GM19438 (cell line): Measurements from ENCODE around the gene COL8A2.

ENCODE experiments used
- ATAC-seq: cut with Tn5 transposase; IDR thresholded peaks from one replicate; pipeline ENCODE4 v1.9.1; 2021; ENCODE audit warnings: low read depth; ENCODE audit not compliant: unreplicated experiment

COL8A2 gene

DNA sequence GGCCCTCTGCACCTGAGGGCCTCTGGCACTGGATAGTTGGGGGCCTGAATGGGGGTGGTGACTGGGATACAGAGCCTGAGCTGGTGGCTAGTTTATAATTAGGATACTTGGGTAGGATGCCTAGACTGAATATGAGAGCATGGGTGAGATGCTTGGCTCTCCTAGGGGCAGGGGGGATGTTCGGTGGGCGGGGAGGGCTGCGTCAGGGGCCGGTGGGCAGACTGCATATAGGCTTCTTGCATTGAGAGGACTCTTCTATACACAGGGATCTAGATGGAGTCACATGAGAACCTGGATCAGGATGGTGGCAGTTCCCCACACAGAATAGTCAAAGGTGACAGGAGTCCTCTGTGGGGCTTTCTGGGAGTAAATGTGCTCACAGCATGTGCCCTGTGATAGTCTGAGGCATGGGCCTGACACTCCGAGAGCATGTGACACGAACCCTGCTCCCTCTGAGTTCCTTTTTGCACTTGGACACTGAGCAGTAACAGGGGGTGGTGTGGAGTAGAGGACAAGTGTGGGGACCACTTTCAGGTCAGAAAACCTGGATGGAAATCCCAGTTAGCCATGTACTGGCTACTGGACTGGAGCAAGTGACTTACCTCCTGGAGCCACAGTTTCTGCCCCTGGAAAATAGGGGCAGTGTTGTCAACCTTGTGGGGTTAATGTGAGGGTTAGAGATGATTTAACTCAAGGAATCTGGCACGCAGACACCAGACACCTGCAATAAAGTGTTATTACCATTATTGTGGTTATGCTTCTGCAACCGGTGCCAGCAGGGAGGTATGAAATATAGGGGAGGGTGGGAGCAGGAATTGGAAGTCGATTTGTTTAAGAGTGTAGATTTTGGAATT, 33.2 kb upstream of the COL8A2 start:
- no peak for ATAC-seq

GRCh38 chr1:36157115-36157903, 32.3 kb upstream of the COL8A2 start:
- no peak for ATAC-seq

DNA sequence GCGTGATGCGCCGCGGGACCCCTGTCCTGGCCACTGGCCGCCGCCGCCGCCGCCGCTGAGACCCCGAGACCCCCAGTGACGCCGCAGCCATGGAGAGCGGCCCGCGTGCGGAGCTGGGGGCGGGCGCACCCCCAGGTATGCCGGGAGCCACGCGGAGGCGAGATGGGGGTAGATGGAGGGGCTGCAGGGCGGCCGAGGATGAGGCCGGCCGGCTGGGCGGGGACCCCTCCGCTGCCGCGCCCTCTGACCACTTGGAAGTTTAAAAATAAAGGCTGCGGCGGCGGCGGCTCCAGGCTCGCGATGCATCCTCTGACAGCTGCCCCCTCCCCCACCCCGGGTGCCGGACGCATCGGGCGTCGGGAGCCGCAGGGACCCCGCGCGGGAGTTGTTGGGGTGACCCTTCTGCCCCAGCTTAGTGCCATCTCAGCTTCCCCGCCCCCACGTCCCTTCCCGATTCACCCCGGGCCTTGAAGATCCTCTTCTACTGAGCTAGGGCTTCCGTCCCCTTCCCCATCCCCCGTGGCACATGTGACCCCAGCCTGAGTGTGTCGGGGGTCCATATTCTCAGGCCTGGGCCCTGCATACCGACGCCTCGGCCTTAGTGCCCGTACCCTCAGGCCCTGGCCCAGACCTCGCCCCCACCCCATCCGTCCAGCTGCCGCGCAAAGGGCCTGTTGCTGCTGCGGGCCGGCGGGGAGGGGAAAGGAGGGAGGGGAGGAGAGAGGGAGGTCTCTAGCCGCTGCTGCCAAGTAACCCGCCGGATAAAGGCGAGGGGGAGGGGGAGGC, 31.5 kb upstream of the COL8A2 start:
- no peak for ATAC-seq

- peak; percentile 50 for ATAC-seq
These were observed 30.6 kb upstream of the COL8A2 start, which contains the start of gene MAP7D1 for GRCh38 chr1:36155408-36156328. Gene MAP7D1, plus strand, starts transcription at chr1:36156160. Its CDS starts 258 bp downstream, at chr1:36156418.

DNA sequence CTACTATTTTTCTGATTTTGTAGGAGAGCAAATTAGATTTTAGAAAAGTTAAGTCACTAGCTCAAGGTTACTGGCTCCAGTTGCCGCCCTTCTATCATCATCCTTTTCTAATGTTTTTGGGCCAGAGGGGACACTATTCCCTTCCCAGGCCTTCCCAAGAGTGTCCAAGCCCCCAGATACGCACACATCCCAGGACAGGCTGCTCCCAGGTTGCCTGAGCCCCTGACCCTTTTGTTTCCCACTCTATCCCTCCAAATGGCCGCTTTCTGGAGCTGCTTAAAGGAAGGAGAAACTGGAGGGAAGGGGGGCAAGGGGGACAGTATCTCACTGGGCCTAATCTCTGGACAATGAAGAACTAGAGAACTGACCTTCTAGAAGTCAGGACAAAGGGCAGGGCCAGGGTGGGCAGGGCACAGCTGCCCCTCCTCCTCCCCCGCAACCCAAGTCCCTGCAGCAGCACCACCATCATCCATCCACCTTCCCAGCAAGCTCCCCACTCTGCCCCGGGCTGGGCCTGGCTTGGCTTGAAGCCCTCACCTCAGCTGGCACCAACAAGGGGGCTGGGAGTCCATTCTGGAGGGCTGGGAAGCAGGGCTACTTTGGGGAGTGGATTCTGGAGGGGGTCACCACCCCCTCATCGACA, 29.9 kb upstream of the COL8A2 start:
- ATAC-seq, result no peak

GRCh38 chr1:36154335-36154734, 29.3 kb upstream of the COL8A2 start:
- ATAC-seq, result no peak

DNA sequence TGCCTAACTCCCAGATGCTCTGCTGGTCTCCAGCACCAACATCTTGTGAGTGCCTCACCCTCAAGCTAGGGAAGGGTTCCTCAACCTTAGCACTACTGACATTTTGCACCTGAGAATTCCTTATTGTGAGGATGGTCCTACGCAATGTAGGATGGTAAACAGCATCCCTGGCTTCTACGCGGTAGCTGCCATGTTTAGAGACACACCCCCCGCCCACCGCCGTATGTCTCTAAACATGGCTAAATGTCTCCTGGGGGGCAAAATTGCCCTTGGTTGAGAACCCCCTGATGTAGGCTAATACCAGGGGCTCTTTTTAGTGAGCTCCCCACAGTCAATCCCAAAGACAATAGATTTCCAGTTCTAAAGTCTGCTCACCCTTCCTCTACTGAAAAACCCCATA, 28.5 kb upstream of the COL8A2 start:
- no peak for ATAC-seq

DNA sequence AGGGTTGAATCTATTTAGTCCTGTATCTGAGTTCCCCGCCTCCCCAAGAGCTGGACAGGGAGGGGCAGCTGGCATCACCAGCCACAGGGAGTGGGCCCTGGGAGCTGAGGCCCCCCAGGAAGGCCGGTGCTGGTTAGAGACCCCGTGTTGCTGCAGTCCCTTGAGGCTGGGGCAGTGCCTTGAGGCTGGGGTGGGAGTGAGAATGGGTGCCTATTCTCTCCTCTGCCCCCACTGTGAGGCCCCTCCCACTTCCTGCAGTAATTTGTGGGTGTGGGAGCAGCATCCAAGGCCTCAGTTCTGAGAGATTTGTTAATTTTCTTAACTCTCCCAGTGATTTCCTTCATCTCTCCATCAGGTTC, 26.8 kb upstream of the COL8A2 start:
- ATAC-seq, result no peak

DNA sequence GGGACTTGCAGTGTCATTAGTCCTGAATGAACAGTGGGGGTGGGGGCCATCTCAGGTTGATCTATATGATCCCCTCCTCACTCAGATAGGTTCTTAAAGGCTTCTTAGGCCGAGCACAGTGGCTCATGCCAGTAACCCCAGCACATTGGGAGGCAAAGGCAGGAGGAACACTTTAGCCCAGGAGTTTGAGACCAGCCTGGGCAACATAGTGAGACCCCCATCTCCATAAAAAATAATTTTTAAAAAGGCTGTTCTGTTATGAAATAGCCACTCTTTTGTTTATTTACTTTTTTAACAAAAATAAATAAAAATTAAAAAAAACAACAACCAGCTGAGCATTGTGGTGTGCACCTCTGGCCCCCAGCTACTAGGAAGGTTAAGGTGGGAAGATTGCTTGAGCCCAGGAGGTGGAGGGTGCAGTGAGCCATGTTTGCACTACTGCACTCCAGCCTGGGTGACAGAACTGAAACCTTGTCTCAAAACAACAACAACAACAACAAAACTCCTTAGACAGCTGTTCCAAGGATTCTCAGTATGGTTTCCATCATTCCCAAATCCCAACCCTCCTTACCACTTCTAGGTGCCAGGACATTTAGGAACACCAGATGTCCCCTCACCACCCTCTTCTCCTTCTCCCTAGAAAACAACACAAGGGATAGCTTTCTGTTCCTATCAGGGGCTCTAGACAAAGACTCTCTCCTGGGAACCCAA, 26.3 kb upstream of the COL8A2 start:
- ATAC-seq, result no peak

GRCh38 chr1:36150296-36151133, 25.5 kb upstream of the COL8A2 start:
- ATAC-seq, result peak; percentile 37

DNA sequence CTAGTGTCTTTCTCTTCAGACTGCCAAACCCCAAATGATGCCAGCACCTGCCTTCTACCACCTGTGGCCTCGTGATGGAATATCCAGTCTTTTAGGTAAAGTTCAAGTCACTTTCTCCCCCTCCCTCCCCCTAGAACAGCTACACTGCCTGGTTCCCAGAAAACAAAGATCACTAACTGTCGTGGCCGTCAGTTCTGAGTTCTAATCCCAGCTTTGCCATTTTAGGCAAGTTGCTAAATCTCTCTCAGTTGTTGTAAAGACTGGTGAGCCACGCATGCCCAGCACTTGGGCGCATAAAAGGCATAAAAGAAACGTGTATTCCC, 24.9 kb upstream of the COL8A2 start:
- ATAC-seq, result no peak

- ATAC-seq, result peak; percentile 88
These were observed 24.4 kb upstream of the COL8A2 start, which contains the start of gene TRAPPC3 for GRCh38 chr1:36149237-36149972. Gene TRAPPC3, minus strand, starts transcription at chr1:36149486. Its CDS starts 108 bp downstream, at chr1:36149378.

- no peak for ATAC-seq
These were observed 23.8 kb upstream of the COL8A2 start for GRCh38 chr1:36148821-36149236.

GRCh38 chr1:36144413-36144812, 19.4 kb upstream of the COL8A2 start:
- no peak for ATAC-seq

GRCh38 chr1:36143424-36143823, 18.4 kb upstream of the COL8A2 start:
- no peak for ATAC-seq

DNA sequence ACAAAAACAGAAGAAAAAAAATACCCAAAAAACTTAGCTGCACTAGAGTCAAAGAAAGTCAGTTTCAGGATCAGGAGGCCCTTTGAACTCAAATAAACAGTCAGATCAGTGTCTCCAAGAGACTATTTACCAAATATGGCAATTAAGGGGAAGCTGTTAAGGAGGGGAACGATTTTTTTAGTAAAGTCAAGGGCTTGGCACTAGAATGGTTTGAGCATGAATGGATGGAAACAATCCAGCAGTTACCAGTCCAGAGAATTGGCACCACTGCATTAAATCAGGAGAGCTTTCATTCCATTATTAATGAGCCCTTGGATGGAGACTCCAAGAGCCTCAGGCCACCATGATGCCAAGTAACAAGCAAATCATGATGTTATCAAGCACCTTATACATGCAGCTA, 17.1 kb upstream of the COL8A2 start:
- ATAC-seq, result no peak

GRCh38 chr1:36139521-36139920, 14.5 kb upstream of the COL8A2 start:
- ATAC-seq, result no peak
